Activated T-cell treated with anti-CD3 and anti-CD28 coated beads, Interleukin-2, amount 50 U/mL, for 4 hours (primary cell): ENCODE measurements around the gene FAM199X. TPM values are rescaled to one million over a fixed set of nuclear protein-coding genes. Genes with fewer than 3 reads are reported as not detected.

ENCODE experiments used
- ATAC-seq, 2 donors: fragments of 200-7000 bp; cut with Tn5 transposase; one replicate each; pipeline ENCODE4 v1.10.0; 2021
- DNase-seq: peaks from one replicate; pipeline ENCODE4 v3.0.0-alpha.2; 2020
- H3K27me3 Mint-ChIP-seq: one replicate; pipeline ENCODE4 v1.8.0; 2021; ENCODE audit warnings: low read depth, mixed read lengths
- H3K36me3 Mint-ChIP-seq: one replicate; pipeline ENCODE4 v1.8.0; 2022; ENCODE audit warnings: mixed read lengths; ENCODE audit not compliant: insufficient read depth
- H3K4me1 Mint-ChIP-seq: one replicate; pipeline ENCODE4 v1.8.0; 2021; ENCODE audit warnings: low read depth, mixed read lengths
- H3K4me3 Mint-ChIP-seq: one replicate; pipeline ENCODE4 v1.8.0; 2021; ENCODE audit warnings: mild to moderate bottlenecking, moderate library complexity, mixed read lengths
- H3K9me3 Mint-ChIP-seq: one replicate; pipeline ENCODE4 v1.8.0; 2021; ENCODE audit warnings: mixed read lengths
- total RNA-seq, 3 donors: library from RNA; stranded (reverse); gene quantifications; one replicate each; pipeline ENCODE4 v1.2.1, GENCODE V29; 2021

Gene FAM199X
- 1 to 10 TPM; 8.0 to 8.2 (median 8.1) TPM for total RNA-seq

DNA sequence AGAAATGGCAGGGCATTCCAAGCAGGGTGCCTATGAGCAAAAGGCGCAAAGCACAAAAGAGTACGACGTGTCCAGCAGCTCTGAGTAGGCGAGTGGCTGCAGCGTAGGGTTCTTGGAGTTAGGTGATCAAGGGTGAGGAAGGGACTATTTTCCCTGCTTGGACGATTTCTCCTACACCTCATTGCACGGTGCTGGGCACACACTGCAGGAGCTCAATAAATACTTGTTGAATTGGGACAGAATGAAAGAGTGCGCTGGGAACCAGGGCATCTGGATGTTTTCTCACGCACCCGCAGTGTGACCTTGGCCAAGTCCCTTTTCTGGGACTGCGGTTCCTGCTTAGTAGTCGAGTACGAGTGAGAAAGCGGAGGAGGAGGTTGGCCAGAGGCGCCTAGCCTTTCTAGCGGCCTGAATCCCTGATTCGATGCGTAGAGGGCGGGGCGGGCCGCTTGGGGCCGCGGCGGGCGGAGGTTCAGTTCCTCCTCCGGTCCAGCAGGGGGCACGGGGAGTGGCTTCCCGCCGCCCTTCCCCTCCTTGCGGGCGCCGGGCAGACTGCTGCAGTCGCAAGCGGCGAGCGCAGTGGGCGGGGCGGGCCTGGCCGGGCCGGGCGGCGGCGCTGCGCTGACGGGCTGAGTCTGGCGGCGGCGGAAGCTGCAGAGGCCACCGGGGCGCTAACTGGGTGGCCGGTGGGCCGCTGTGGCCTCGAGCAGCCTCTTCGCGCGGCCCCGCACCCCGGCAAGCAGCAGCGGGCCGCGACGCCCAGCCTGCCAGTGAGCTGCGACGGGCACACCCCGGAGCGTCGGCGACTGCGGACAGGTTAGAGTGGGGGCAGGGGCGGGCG lies at the start of gene FAM199X:
Gene FAM199X, plus strand, starts transcription at position 560 of the 841 bp plus-strand sequence. CDS start 333 bp downstream, outside the sequence.
- Mint-ChIP-seq H3K36me3 (peaks cover 3% of the 10 kb centered on the region), H3K4me1 (peaks cover 29% of the 10 kb centered on the region), H3K4me3 (peak within 1 kb of the TSS; percentile 82), H3K9me3 (no peaks in the 10 kb centered on the region), H3K27me3 (no peaks in the 10 kb centered on the region)
- DNase-seq (peak; percentile 74), ATAC-seq (peak; percentile 96)

- ATAC-seq: no peak
- Mint-ChIP-seq H3K9me3 (no peaks in the 10 kb centered on the region), H3K4me3 (no peak overlapping the region), H3K36me3 (no peaks in the 10 kb centered on the region), H3K4me1 (peaks cover 14% of the 10 kb centered on the region), H3K27me3 (no peaks in the 10 kb centered on the region)
- DNase-seq: no peak
These were observed 48.5 kb upstream of the FAM199X start for GRCh38 chrX:104117759-104118158.

DNA sequence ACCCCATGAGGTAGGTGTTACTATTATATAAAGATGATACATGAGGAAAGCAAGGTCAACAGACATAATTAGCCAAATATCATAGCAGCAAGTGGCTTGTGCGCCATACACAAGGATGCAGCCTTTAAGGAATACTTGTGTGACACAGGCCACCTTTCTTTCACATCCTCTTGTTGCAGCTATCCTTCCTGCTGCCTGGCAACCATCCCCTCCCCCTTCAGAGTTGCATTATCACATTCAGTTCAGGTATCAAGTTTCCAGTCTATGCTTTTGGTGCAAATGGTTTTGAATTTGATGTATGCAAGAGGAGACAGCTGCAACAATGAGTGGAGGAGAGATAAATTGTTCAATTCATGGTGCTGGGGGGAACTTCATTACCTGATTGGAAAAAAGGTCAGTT lies 47.5 kb upstream of the FAM199X start:
- no peak for DNase-seq
- no peaks in the 10 kb centered on the region for H3K27me3 Mint-ChIP-seq
- H3K9me3 Mint-ChIP-seq: no peaks in the 10 kb centered on the region
- H3K36me3 Mint-ChIP-seq: no peaks in the 10 kb centered on the region
- no peak for ATAC-seq
- H3K4me3 Mint-ChIP-seq: no peak overlapping the region
- H3K4me1 Mint-ChIP-seq: peaks cover 16% of the 10 kb centered on the region

DNA sequence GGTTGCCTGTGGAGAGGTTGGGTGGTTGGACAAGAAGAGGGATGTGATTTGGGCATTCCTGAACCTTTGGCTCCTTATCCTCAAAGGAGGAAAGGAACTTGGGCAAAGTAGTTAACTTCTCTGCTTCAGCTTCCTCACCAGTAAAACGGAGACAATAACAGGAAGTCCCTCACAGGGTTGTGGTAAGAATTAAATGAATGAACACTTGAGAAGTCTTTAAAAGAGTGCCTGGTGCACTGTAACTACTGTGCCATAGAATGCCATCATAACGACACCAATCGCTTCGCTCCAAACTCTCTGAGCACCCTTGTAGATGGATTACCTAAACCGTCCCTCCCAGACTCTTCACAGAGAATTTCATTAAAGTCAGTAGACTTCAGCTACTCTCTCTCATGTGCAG lies 43.4 kb upstream of the FAM199X start:
- ATAC-seq: peak in 1 of 2 donors; percentile 48
- Mint-ChIP-seq H3K36me3 (no peaks in the 10 kb centered on the region), H3K27me3 (no peaks in the 10 kb centered on the region), H3K4me3 (no peak overlapping the region), H3K9me3 (no peaks in the 10 kb centered on the region), H3K4me1 (peaks cover 20% of the 10 kb centered on the region)
- no peak for DNase-seq

DNA sequence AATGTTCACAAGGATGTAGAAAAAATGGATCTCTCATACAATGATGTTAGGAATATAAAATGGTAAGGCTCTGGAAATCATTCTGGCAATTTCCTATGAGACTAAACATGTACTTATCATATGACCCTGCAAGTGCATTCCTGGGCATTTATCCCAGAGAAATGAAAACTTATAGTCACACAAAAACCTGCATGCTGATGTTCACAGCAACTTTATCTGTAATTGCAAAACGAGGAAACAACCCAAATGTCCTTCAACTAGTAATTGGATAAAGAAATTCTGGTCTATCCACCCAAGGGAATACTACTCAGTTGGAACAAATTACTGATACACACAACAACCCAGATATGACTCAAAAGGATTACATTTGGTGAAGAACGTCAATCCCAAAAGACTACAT lies 39.4 kb upstream of the FAM199X start:
- H3K9me3 Mint-ChIP-seq: no peaks in the 10 kb centered on the region
- peaks cover 9% of the 10 kb centered on the region for H3K36me3 Mint-ChIP-seq
- H3K4me3 Mint-ChIP-seq: no peak overlapping the region
- H3K4me1 Mint-ChIP-seq: peaks cover 18% of the 10 kb centered on the region
- ATAC-seq: no peak
- H3K27me3 Mint-ChIP-seq: no peaks in the 10 kb centered on the region
- no peak for DNase-seq

- H3K9me3 Mint-ChIP-seq: no peaks in the 10 kb centered on the region
- ATAC-seq: no peak
- H3K4me1 Mint-ChIP-seq: peaks cover 17% of the 10 kb centered on the region
These were observed 35.4 kb upstream of the FAM199X start for GRCh38 chrX:104130808-104131207.

GRCh38 chrX:104134583-104135261 lies 31.5 kb upstream of the FAM199X start:
- no peaks in the 10 kb centered on the region for H3K27me3 Mint-ChIP-seq
- ATAC-seq (no peak), DNase-seq (no peak)
- H3K9me3 Mint-ChIP-seq: no peaks in the 10 kb centered on the region
- H3K4me1 Mint-ChIP-seq: peaks cover 17% of the 10 kb centered on the region
- H3K4me3 Mint-ChIP-seq: no peak overlapping the region
- H3K36me3 Mint-ChIP-seq: peaks cover 7% of the 10 kb centered on the region

More at GRCh38 chrX:104130808-104131207, 35.4 kb upstream of the FAM199X start:
- DNase-seq: no peak
- Mint-ChIP-seq H3K4me3 (no peak overlapping the region), H3K27me3 (no peaks in the 10 kb centered on the region), H3K36me3 (peaks cover 9% of the 10 kb centered on the region)

- DNase-seq: no peak
- Mint-ChIP-seq H3K36me3 (peaks cover 3% of the 10 kb centered on the region), H3K4me3 (no peak overlapping the region), H3K27me3 (no peaks in the 10 kb centered on the region), H3K4me1 (peaks cover 17% of the 10 kb centered on the region), H3K9me3 (no peaks in the 10 kb centered on the region)
- no peak for ATAC-seq
These were observed 30.6 kb upstream of the FAM199X start for GRCh38 chrX:104135677-104136076.

GRCh38 chrX:104136241-104137019 lies 29.8 kb upstream of the FAM199X start:
- no peaks in the 10 kb centered on the region for H3K9me3 Mint-ChIP-seq
- H3K4me3 Mint-ChIP-seq: no peak overlapping the region
- ATAC-seq (peak; percentile 54 to 74), DNase-seq (peak; percentile 47)
- no peaks in the 10 kb centered on the region for H3K27me3 Mint-ChIP-seq
- H3K36me3 Mint-ChIP-seq: peaks cover 1% of the 10 kb centered on the region
- H3K4me1 Mint-ChIP-seq: peaks cover 17% of the 10 kb centered on the region

DNA sequence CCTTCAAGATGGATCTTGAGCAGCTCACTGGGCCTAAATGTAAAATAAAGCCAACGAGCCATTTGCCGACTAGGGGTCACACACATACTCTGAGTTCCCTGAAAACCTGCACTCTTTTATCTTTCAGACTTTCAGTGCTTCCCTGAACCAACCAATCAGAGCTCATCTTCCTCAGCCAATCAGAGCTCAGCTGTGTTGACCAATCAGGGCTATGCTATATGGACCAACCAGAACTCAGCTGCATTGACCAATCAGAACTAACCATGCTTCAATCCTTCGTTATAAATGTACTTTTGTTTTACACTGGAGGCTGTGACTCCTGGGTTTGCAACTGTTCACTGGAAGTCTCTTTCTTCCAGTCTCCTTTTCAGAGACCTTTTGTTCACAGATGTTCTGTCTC lies 28.8 kb upstream of the FAM199X start:
- no peak overlapping the region for H3K4me3 Mint-ChIP-seq
- peaks cover 22% of the 10 kb centered on the region for H3K4me1 Mint-ChIP-seq
- no peak for DNase-seq
- ATAC-seq: peak in 1 of 2 donors; percentile 48
- H3K36me3 Mint-ChIP-seq: no peaks in the 10 kb centered on the region
- no peaks in the 10 kb centered on the region for H3K27me3 Mint-ChIP-seq
- no peaks in the 10 kb centered on the region for H3K9me3 Mint-ChIP-seq

DNA sequence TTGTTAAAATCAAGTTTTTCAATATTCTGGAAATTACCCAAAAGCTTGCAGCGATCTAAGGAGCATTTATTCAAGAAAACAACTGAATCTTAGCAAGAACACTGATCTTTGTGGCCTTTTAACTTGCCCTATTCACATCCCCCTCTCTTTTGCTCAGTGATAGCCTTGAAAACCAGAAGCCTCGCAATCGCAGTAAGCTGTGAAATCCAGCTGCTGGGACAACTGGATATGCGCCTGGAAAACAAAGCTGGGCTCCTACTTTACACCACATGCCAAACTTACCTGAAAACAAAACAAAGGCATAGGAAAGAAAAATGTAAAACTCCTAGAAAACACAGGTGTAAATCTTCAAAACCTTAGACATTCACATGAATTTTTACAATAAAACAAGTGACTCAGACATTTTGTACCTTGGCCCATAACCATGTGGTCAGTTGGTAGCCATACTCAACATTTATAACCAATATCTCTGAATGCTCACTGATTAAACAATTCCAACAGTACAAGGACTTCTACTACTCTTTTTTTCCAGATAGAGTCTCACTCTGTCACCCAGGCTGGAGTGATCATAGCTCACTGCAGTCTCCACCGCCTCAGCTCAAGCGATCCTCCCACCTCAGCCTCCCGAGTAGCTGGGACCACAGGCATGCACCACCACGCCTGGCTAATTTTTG lies 25.0 kb upstream of the FAM199X start:
- Mint-ChIP-seq H3K27me3 (no peaks in the 10 kb centered on the region), H3K4me3 (no peak overlapping the region), H3K9me3 (no peaks in the 10 kb centered on the region), H3K4me1 (peaks cover 19% of the 10 kb centered on the region), H3K36me3 (no peaks in the 10 kb centered on the region)
- no peak for ATAC-seq
- DNase-seq: no peak

DNA sequence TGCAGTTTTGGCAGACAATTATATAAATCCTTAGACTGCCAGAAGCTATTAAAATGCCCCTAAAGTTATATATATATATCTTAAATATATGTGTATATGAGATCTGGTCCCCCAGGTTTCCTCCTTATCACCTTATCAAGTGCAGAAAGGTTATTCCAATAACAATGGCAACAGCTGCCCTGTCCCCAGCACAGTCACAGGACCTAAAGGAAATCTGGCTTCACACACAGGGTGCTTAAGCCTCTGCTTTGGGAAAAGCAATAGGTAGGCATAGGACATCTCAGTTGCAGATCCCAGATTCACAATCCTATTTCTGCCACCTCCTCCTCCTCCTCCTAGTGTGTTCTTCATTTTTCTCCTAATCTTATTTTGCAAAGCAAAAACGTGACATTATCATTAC lies 15.2 kb upstream of the FAM199X start:
- ATAC-seq: no peak
- no peak for DNase-seq
- Mint-ChIP-seq H3K36me3 (no peaks in the 10 kb centered on the region), H3K4me1 (peaks cover 14% of the 10 kb centered on the region), H3K27me3 (no peaks in the 10 kb centered on the region), H3K9me3 (peaks cover 3% of the 10 kb centered on the region), H3K4me3 (no peak overlapping the region)

- ATAC-seq (peak; percentile 87), DNase-seq (peak; percentile 55)
- Mint-ChIP-seq H3K9me3 (no peaks in the 10 kb centered on the region), H3K4me3 (peak within 1 kb of the TSS; percentile 98), H3K4me1 (peaks cover 10% of the 10 kb centered on the region), H3K27me3 (no peaks in the 10 kb centered on the region), H3K36me3 (no peaks in the 10 kb centered on the region)
These were observed 9.4 kb upstream of the FAM199X start, which contains the start of gene SLC25A53 for GRCh38 chrX:104156630-104157529. TSS of gene SLC25A53 (minus strand) at chrX:104157009. CDS start at chrX:104105257, 51,752 bp downstream.
